ENCODE measurements around the gene CPA1.

DNA sequence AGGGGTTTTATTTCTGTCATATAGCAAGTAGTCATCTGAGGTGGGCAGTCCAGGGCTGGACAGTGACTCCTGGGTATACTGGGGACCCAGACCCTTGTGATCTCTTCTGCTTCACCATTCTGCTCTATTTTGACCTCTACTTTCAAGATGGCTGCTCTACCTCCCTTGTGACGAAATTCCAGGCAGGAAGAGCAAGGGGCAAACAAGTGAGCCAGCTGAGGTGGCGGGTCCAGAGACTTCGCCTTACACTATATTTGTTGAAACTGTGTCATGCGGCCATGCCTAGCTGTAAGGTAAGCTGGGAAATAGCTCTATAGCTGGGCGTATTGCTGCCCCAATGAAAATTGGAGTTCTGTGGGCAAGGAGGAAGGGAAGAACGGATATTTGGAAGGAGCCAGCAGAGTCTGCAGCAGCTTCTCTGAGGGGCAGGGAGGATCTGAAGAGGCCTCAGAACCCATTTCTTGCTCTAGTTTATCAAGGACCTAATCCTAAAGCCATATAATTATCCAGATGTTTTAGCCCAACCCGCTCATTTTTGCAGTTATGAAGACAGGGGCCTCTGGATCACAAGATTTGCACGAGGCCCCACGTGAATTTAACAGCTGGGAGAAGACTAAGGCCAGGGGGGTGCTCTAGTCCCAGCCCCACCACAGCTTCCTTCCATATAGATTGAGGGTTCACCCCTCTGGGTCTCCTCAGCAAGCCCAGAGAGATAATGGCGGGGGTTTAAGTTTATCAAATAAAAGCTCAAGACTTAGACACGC lies 7.7 kb upstream of the CPA1 start:
- TF ChIP-seq, protein P1, sequence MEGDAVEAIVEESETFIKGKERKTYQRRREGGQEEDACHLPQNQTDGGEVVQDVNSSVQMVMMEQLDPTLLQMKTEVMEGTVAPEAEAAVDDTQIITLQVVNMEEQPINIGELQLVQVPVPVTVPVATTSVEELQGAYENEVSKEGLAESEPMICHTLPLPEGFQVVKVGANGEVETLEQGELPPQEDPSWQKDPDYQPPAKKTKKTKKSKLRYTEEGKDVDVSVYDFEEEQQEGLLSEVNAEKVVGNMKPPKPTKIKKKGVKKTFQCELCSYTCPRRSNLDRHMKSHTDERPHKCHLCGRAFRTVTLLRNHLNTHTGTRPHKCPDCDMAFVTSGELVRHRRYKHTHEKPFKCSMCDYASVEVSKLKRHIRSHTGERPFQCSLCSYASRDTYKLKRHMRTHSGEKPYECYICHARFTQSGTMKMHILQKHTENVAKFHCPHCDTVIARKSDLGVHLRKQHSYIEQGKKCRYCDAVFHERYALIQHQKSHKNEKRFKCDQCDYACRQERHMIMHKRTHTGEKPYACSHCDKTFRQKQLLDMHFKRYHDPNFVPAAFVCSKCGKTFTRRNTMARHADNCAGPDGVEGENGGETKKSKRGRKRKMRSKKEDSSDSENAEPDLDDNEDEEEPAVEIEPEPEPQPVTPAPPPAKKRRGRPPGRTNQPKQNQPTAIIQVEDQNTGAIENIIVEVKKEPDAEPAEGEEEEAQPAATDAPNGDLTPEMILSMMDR (IDR thresholded peaks at IDR 0.05) = no peak
- TF ChIP-seq ATF2 (CRISPR knock-in tag; IDR thresholded peaks at IDR 0.05; ENCODE audit: borderline replicate concordance, low read depth) (no peak), JUN (CRISPR knock-in tag; IDR thresholded peaks at IDR 0.05) (no peak), ATF3 (CRISPR knock-in tag; conservative IDR thresholded peaks at IDR 0.05) (no peak), MAX (CRISPR knock-in tag; IDR thresholded peaks at IDR 0.05) (no peak), STAT6 (CRISPR knock-in tag; conservative IDR thresholded peaks at IDR 0.05; ENCODE audit: low read depth) (no peak), ZNF671 (CRISPR knock-in tag; IDR thresholded peaks at IDR 0.05) (no peak)
- TF ChIP-seq, protein P2, sequence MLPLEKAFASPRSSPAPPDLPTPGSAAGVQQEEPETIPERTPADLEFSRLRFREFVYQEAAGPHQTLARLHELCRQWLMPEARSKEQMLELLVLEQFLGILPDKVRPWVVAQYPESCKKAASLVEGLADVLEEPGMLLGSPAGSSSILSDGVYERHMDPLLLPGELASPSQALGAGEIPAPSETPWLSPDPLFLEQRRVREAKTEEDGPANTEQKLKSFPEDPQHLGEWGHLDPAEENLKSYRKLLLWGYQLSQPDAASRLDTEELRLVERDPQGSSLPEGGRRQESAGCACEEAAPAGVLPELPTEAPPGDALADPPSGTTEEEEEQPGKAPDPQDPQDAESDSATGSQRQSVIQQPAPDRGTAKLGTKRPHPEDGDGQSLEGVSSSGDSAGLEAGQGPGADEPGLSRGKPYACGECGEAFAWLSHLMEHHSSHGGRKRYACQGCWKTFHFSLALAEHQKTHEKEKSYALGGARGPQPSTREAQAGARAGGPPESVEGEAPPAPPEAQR (CRISPR knock-in tag; IDR thresholded peaks at IDR 0.05) = no peak
- TF ChIP-seq, protein P3, sequence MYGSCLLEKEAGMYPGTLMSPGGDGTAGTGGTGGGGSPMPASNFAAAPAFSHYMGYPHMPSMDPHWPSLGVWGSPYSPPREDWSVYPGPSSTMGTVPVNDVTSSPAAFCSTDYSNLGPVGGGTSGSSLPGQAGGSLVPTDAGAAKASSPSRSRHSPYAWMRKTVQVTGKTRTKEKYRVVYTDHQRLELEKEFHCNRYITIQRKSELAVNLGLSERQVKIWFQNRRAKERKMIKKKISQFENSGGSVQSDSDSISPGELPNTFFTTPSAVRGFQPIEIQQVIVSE (CRISPR knock-in tag; IDR thresholded peaks at IDR 0.05; ENCODE audit: borderline replicate concordance) = no peak
- TF ChIP-seq, protein P4, sequence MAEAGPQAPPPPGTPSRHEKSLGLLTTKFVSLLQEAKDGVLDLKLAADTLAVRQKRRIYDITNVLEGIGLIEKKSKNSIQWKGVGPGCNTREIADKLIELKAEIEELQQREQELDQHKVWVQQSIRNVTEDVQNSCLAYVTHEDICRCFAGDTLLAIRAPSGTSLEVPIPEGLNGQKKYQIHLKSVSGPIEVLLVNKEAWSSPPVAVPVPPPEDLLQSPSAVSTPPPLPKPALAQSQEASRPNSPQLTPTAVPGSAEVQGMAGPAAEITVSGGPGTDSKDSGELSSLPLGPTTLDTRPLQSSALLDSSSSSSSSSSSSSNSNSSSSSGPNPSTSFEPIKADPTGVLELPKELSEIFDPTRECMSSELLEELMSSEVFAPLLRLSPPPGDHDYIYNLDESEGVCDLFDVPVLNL (CRISPR knock-in tag; IDR thresholded peaks at IDR 0.05; ENCODE audit: borderline replicate concordance, low read depth) = no peak

Measured in WTC11 (cell line).